HG03064 (cell line): ENCODE results near the gene TMSB4X.
"Not testable (repeated sequence)": the region's sequence is repeated elsewhere in the genome, so short reads cannot be mapped to it uniquely, and the experiment has no call there.

Source experiments
- ATAC-seq: cut with Tn5 transposase; IDR thresholded peaks from one replicate; pipeline ENCODE4 v1.9.1; 2021; ENCODE audit warnings: low read depth; ENCODE audit not compliant: unreplicated experiment

Gene TMSB4X

DNA sequence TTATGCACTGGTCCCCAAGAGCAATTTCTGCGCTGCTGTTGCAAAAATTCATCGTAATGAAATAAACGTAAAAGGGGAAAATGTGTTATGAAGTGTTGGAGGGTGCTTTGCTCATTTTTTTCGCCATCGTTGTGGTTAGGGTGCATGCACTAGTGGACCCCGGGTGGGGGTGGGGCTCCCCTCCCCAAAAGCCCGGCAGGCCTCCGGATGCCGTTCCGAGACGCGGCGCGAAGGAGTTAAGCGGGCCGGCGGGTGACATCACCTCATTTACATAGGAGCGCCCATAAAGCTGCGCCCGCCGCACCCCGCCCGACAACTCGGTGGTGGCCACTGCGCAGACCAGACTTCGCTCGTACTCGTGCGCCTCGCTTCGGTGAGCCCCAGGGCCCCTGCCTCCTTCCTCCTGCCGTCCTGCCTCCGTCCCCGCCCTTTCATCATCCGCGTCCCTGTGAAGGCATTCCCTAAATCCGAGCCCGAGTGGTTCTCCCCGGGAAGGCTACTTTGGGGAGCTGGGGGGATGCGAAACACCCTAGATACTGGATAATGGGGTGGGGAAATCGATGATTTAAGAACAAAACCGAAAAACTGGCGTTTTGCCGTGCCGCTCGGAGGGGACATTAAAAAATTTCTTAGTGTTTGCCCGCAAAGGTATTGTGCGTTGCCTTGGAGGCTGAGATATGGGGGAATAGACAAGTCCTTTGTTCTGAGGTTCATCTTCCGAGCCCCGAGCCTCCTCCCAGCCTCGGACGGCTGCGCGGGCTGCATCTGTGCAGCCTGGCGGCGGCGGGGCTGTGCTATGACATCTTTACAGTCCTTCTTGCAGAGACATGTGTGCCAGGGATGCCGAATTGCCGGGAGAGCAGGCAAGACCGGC is at the start of gene TMSB4X:
Gene TMSB4X, plus strand, starts transcription at position 315 of the 874 bp plus-strand sequence.
- ATAC-seq, result peak; percentile 32

DNA sequence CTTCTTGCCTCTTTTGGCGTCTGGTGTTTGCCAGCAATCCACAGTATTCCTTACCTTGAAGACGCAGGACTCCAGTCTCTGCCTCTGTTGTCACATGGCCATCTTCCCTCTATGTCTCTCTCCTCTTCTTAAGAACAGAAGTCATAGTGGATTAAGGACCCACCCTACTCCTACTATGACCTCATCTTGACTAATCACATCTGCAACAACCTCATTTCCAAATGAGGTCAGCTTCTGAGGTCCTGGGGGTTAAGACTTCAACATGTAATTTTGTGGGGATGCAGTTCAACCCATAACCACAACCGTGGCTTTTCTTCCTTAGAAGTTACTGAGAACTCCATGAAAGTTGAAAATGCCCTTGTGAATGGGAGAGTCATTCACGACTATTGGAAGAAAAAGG is 45.2 kb upstream of the TMSB4X start:
- ATAC-seq, result no peak

DNA sequence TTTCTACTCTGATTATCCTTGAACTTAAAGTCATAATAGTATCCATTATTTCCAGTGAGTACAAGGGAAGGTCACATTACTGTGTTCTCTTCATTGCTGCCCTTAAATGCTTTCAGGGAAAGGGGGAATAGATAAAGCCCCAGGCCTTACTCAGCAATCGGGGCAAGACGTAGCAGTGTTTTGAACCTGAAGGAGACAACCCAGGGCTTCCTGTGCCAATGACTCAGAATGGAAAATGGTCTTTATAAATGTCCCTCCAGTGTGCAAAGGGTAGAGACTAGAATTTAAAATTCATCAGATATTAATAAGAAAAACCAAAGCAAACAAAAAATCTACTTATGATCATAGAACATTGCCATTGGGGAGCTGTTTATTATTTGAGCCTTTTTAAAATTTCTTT is 44.8 kb upstream of the TMSB4X start:
- no peak for ATAC-seq

GRCh38 chrX:12932244-12932643 is 42.7 kb upstream of the TMSB4X start:
- no peak for ATAC-seq

- no peak for ATAC-seq
These were observed 40.1 kb upstream of the TMSB4X start for GRCh38 chrX:12934850-12935249.

- no peak for ATAC-seq
These were observed 38.0 kb upstream of the TMSB4X start for GRCh38 chrX:12936947-12937346.

- not testable (repeated sequence) for ATAC-seq
These were observed 34.4 kb upstream of the TMSB4X start for GRCh38 chrX:12940471-12940870.

GRCh38 chrX:12943592-12943991 is 31.3 kb upstream of the TMSB4X start:
- not testable (repeated sequence) for ATAC-seq

GRCh38 chrX:12944452-12944851 is 30.5 kb upstream of the TMSB4X start:
- ATAC-seq, result not testable (repeated sequence)

- ATAC-seq, result no peak
These were observed 29.4 kb upstream of the TMSB4X start for GRCh38 chrX:12945494-12945893.

GRCh38 chrX:12946406-12946805 is 28.5 kb upstream of the TMSB4X start:
- ATAC-seq, result no peak

DNA sequence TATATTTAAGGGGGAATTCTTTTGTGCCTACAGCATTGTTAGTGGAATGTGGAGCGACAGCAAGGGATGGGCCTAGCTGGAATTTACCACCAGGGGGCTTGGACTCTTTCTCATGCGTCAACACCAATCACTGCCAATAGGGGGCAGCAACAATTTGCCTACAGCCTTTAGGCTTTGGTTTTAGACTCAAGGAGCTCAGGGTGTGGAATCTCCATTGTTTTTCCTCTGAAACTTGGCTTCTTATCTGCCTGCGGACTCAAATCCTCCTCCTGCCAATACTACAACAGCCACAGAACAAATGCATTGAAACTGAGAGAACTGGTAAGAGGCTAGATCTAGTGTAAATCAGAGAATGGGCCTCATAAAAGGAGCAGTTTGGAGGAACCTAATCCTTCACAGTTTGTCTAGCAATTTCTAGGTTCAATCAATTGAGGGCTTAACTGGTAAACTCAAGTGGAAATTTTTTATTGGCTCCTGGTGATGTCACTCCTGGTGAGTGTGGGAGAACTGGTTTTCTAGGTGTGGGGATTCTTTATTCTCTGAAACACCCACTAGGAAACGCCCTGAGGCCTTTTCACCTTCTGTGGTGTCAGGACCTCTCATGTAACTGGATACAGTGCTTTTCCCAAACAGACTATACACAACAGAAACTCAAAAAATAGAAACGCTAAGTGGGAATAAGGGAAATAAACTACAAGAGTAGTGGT is 27.9 kb upstream of the TMSB4X start:
- ATAC-seq, result no peak

- ATAC-seq, result no peak
These were observed 27.2 kb upstream of the TMSB4X start for GRCh38 chrX:12947545-12948235.

DNA sequence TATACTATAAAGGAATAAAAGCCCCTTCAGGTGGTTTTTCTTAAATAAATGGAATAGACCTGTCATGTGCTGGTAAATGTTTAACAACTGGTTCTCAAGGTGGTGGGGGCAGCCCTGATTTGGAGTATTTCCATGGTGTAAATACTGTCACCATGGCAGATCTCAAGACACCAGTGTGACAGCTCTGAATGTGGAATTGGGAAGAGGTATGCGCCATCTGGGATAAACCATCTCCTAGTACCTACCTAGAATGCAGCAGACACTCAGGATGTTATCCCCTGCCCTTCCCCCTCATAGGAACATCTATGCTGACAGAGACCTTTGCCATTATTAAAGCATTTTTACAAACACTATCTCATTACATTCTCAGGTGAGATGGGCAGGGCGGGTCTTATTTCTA is 26.4 kb upstream of the TMSB4X start:
- ATAC-seq, result no peak

- no peak for ATAC-seq
These were observed 25.5 kb upstream of the TMSB4X start for GRCh38 chrX:12949205-12949926.

DNA sequence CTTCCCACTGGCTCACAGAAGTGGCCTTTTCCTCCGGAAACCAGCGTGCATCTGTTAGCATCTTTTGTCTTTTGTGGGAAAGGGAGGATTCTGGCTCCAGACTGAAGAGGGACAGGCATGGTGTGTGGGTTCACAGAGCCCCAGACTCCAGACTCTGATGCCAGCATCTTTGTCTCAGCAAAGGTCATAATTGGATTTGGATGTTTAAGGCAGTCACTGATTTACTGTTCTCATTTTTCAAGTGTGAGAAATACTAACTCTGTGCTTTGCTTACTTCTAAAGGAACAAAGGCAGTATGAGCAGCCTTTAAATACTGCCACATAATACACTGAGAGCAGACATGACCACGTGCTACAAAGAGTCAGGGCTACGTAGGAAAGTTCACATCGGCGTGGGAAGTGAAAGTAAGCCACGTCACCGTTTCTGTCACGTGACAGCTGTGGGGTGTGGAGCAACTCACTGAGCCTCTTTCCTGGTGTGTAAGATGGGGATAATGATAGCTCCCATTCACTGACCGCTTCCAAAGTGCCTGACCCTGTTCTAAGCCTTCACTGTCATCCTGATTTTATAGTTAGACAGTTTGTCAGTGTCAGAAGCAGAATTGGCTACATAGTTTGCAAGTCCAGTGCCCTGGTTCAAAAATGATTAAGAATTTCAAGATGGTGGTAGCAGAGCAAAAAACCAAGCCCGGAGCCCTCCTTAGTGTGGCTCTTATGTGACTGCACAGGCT is 24.8 kb upstream of the TMSB4X start:
- peak; percentile 56 for ATAC-seq

DNA sequence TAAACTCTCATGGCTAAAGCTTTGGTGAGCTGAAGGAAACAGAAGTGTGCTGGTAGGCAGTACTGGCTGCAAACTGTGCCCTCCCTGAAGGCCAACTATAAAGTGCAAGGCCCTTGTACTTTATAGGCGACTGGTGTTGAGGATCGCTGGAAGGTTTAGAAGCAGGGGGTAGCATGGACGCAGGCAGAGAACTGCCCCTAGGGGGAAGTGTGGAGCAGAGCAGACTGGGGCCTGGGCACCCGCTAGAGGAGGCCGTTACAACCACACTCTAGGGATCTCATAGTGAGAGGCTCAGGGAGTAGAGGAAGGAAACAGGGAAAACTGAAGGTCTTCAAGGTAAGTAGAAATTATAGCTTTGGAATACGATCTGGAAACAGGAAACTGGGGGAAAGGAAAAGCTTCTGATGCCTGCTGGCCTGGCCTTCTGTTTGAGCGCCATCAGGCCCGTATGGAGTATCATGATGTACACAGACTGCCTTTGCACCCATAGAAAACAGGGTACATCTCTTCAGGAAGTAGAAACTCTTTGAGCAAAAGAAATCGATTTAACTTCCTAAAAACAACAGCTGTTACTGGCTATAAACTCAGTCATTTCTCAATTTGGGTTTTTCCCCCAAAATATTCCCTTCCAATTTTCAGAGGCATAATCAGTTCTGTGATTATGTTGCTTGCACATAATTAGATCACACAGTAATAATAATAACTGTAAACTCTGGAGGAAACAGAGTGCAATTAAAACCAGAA is 23.9 kb upstream of the TMSB4X start:
- peak; percentile 40 for ATAC-seq

GRCh38 chrX:12951595-12951975 is 23.3 kb upstream of the TMSB4X start:
- no peak for ATAC-seq

DNA sequence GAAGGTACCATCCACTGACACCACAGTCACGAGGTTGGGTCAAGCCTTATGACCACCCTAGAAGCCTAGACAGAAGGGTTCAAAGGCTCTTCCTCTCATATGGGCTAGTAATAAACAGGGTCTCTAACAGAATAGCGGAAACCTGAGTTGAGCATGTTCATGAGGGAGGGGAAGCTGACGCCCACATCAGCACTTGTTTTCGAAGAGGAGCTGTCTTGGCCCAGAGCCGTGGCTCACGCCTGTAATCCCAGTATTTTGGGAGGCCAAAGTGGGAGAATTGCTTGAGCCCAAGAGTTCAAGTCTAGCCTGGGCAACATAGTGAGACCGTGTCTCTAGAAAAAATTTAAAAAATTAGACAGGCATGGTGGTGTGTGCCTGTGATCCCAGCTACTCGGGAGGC is 21.5 kb upstream of the TMSB4X start:
- no peak for ATAC-seq
